Measurements from ENCODE around the gene RFNG. TPM values are rescaled to one million over a fixed set of nuclear protein-coding genes. Genes with fewer than 3 reads are reported as not detected.
A peak's percentile ranks its signal among the peaks of the same experiment; 100 is the strongest.

RFNG gene
- total and polyA plus RNA-seq, 12 donors = 21.2 to 78.0 (median 47.4) TPM

DNA sequence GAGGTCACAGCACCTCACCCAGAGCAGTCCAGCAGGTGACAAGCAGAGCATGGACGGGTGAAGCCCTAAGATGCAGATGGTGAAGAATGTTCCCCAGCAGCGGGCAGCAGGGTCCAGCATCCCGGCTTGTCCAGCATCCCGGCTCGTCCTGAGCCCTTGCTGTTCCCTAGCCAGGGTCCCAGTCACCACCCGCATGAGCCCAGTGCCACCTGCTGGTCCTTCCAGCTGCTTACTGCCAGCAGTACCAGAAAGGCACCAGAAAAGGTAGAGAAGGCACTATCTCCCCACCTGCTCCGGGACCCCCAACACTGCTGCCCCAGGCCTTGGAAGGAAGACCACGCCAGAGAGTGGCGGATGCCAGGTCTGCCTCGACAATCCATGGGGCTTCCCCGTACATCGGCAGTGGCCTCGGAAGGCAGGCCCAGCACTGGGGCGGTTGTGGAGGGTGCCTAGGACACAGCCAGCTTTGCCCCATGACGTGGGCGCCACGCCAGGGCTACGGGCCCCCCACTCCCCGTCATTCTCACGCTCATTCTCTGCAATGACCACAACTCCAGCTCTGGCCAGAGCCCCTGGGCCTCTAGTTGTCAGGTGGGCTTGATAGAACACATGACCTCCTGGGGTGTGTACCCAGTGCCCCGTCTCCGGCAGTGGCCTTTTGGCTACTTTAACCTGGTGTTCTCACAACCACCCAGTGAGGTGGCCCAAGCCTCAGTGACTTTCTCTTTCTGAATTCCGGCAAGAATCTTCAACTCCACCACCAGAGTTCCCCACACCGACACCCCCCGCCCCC lies 30.3 kb downstream of the RFNG start:
- intact Hi-C loops (cut with DNase I) = loop anchor here (2.0 to 10.0 kb wide), 3 partner anchors 61 to 273 kb away; partner anchors contain the start of gene NOTUM (in 1 of the 2)
- H3K27ac ChIP-seq = no peak overlapping the region
- 34 to 40% (median 39%) methylated on average over 2 to 25 of the region's 25 CpGs for WGBS, 4 donors
- peak; percentile 78 to 92 (median 88) for DNase-seq
- no peaks in the 10 kb centered on the region for H3K27me3 ChIP-seq
- TF ChIP-seq POLR2A (IDR thresholded peaks at IDR 0.05) = no peak
- TF ChIP-seq, protein P1, sequence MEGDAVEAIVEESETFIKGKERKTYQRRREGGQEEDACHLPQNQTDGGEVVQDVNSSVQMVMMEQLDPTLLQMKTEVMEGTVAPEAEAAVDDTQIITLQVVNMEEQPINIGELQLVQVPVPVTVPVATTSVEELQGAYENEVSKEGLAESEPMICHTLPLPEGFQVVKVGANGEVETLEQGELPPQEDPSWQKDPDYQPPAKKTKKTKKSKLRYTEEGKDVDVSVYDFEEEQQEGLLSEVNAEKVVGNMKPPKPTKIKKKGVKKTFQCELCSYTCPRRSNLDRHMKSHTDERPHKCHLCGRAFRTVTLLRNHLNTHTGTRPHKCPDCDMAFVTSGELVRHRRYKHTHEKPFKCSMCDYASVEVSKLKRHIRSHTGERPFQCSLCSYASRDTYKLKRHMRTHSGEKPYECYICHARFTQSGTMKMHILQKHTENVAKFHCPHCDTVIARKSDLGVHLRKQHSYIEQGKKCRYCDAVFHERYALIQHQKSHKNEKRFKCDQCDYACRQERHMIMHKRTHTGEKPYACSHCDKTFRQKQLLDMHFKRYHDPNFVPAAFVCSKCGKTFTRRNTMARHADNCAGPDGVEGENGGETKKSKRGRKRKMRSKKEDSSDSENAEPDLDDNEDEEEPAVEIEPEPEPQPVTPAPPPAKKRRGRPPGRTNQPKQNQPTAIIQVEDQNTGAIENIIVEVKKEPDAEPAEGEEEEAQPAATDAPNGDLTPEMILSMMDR (IDR thresholded peaks at IDR 0.05) = peak; percentile 49 to 92 (median 90)
- H3K9me3 ChIP-seq (replicated peaks in 1 of 3) = no peaks in the 10 kb centered on the region
- H3K36me3 ChIP-seq (replicated peaks in 1 of 2) = no peaks in the 10 kb centered on the region
- H3K4me1 ChIP-seq (replicated peaks in 1 of 2) = peaks cover 21 to 27% of the 10 kb centered on the region in 2 donors
- H3K4me3 ChIP-seq = peak overlapping the region in 1 of 4 donors; percentile 81

DNA sequence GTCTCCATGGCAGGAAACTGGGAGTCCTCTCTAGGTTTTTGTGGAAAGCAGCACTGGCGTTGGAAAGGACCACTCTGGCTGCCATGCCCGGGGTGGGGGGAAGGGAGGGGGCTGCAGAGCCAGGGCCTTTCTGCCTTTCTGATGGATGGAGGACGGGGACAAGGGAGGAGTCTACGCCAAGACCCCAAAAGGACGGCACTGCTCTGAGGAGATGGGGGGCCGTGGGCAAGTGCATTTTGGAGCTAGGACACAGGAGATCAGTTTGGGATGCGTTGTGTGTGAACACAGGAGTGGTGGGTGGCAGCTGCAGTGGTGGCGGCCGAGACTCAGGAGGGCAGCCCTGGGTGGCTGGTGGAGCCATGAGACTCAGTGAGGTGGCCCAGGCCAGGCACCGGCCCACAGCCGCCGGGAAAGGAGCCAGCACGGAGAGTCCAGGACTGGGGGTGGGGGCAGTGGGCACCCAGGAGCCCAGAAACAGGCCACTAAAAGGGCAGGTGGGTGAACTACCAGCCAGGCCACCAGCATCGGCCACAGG lies 31.0 kb downstream of the RFNG start:
- no peak overlapping the region for H3K4me3 ChIP-seq
- no peaks in the 10 kb centered on the region for H3K9me3 ChIP-seq (replicated peaks in 1 of 3)
- no peak overlapping the region for H3K27ac ChIP-seq
- no peak for DNase-seq
- intact Hi-C loops (cut with DNase I) = loop anchor here (2.0 to 10.0 kb wide), 3 partner anchors 60 to 274 kb away; partner anchors contain the start of gene NOTUM (in 1 of the 2)
- H3K4me1 ChIP-seq (replicated peaks in 1 of 2) = peaks cover 21 to 27% of the 10 kb centered on the region in 2 donors
- H3K36me3 ChIP-seq (replicated peaks in 1 of 2) = no peaks in the 10 kb centered on the region
- 78 to 81% (median 80%) methylated on average over 12 to 14 of the region's 14 CpGs for WGBS, 4 donors
- TF ChIP-seq, protein P1 (IDR thresholded peaks at IDR 0.05) = no peak
- no peak for TF ChIP-seq POLR2A (IDR thresholded peaks at IDR 0.05)
- H3K27me3 ChIP-seq = no peaks in the 10 kb centered on the region

DNA sequence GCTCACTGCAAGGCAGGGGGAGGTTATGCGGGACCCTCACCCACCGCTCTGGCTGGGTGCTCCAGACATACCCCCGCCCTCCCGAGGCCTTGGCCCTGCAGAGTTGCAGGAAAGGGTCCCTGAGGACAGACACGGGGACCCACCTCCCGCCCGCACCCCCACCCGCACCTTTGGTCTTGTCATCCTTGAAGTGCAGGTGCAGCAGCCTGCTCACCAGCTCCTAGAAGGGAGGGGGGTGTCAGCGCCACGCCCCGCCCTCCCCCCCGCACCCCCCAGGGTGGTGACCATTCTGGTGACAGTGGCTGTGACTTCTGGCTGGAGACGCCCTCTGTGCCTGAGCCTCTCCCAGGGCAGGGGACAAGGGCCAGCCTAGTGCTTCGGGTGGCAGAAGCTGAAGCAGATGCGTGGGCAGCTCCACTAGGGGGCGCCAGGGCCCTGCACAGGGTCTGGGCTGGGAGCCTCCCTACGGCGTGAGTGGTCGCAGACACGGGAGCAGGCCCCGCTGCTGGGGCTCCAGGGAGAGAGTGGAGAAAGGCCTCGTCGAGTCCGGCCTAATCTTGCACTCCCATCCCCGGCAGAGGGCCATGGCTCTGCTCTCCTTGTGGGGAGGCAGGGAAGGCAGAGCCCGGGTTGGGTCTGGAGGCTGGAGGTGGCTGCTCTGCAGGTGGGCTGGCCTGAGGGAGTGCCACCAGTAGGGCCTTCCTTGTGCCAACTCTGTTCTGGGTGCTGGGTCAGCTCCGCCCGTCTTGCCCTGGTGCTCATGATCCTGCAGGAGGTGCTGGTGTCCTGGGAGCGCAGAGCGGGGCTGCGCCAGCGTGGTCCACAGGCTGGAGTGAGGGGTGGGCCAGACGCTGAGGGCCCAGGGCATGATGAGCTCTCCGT lies 31.7 kb downstream of the RFNG start:
- H3K36me3 ChIP-seq (replicated peaks in 1 of 2) = no peaks in the 10 kb centered on the region
- H3K27ac ChIP-seq = no peak overlapping the region
- TF ChIP-seq, protein P1 (IDR thresholded peaks at IDR 0.05) = peak; percentile 29 to 62 (median 46)
- no peak for TF ChIP-seq POLR2A (IDR thresholded peaks at IDR 0.05)
- H3K9me3 ChIP-seq (replicated peaks in 1 of 3) = no peaks in the 10 kb centered on the region
- 60 to 79% (median 64%) methylated on average over 4 to 34 of the region's 34 CpGs for WGBS, 4 donors
- H3K4me3 ChIP-seq = no peak overlapping the region
- intact Hi-C loops (cut with DNase I) = loop anchor here (2.0 to 10.0 kb wide), 3 partner anchors 59 to 275 kb away; partner anchors contain the start of gene NOTUM (in 1 of the 2)
- no peaks in the 10 kb centered on the region for H3K27me3 ChIP-seq
- peak in 5 of 7 donors; percentile 47 to 72 (median 59) for DNase-seq
- H3K4me1 ChIP-seq (replicated peaks in 1 of 2) = peaks cover 21 to 27% of the 10 kb centered on the region in 2 donors

All from adrenal gland (tissue), 12 donors.